ENCODE results near the gene GABRB2.
A peak's percentile ranks its signal among the peaks of the same experiment; 100 is the strongest.
"Not testable (repeated sequence)": the region's sequence is repeated elsewhere in the genome, so short reads cannot be mapped to it uniquely, and the experiment has no call there.

GABRB2 gene

DNA sequence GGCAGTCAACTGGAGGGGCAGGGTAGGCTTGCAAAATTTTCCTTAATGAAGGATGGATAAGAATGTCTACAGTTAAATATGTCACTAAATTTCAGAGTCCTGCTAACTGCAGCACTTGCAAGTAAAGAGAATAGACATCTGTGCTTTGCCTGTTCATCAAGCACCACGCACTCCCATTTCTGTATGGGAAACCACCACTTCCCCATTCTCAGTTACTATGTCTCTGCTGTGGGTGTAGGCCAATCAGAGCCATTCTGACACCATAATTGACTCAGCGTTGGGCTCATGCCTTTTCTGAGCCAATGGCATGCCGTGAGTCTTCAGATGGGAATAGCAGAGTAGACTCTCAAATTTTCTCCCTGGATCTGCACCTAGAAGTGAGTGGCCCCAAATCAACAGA is 247.5 kb downstream of the GABRB2 start:
- H3K4me3 ChIP-seq (ENCODE audit: low read depth, low read length): no peak overlapping the region
- TF ChIP-seq, protein P1, sequence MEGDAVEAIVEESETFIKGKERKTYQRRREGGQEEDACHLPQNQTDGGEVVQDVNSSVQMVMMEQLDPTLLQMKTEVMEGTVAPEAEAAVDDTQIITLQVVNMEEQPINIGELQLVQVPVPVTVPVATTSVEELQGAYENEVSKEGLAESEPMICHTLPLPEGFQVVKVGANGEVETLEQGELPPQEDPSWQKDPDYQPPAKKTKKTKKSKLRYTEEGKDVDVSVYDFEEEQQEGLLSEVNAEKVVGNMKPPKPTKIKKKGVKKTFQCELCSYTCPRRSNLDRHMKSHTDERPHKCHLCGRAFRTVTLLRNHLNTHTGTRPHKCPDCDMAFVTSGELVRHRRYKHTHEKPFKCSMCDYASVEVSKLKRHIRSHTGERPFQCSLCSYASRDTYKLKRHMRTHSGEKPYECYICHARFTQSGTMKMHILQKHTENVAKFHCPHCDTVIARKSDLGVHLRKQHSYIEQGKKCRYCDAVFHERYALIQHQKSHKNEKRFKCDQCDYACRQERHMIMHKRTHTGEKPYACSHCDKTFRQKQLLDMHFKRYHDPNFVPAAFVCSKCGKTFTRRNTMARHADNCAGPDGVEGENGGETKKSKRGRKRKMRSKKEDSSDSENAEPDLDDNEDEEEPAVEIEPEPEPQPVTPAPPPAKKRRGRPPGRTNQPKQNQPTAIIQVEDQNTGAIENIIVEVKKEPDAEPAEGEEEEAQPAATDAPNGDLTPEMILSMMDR (IDR thresholded peaks at IDR 0.05; ENCODE audit: borderline replicate concordance, insufficient read depth, low read depth, low read length): no peak

DNA sequence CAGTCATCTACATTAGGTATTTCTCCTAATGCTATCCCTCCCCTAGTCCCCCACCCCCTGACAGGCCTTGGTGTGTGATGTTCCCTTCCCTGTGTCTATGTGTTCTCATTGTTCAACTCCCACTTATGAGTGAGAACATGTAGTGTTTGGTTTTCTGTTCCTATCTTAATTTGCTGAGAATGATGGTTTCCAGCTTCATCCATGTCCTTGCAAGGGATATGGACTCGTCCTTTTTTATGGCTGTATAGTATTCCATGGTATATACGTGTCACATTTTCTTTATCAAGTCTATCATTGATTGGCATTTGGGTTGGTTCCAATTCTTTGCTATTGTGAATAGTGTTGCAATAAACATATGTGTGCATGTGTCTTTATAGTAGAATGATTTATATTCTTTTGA is 249.1 kb downstream of the GABRB2 start:
- H3K4me3 ChIP-seq (ENCODE audit: low read depth, low read length): not testable (repeated sequence)

DNA sequence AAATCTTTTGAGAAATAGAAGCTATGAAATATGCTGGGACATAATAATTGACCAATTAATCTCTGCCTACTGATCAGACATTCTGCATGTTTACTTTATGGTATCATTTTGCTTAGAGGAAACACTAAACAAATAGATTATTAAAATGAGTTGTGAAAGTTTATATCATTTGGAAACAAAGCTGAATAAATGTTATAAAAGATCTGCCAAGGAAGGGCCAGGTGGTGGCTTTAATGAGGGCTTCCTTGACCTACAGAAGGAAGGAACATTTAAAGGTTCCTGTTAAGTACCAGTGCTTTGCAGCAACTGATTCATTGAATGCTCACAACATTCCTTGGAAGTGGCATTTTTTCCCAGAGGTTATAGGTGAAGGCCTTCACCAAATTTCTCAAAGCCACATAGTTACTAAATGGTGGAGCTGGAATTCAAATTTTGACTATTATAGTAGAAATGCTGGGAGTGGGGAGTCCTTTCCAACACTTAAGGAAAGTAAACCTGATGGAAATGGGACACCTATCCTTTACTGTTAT is 250.7 kb downstream of the GABRB2 start:
- H3K4me3 ChIP-seq (ENCODE audit: low read depth, low read length): no peak overlapping the region
- TF ChIP-seq, protein P1 (IDR thresholded peaks at IDR 0.05; ENCODE audit: borderline replicate concordance, insufficient read depth, low read depth, low read length): no peak

DNA sequence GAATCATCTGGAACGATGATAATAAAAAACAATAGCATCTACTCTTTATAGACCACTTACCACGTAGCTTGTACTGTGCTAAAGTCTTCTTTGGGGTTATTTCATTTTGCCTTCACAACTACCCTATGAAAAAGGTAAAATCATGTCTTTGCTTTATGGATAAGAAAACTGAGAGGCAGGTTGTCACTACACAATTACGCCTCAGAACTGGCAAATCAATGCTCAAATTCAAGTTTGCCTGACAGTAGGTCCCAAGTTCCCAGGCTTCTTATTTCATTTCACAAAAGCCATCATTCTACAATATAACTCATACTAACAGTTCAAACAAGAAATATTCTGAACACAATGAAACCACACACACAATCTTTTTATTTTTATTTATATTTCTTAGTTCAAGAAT is 258.5 kb downstream of the GABRB2 start:
- TF ChIP-seq, protein P1 (IDR thresholded peaks at IDR 0.05; ENCODE audit: borderline replicate concordance, insufficient read depth, low read depth, low read length): no peak
- no peak overlapping the region for H3K4me3 ChIP-seq (ENCODE audit: low read depth, low read length)

DNA sequence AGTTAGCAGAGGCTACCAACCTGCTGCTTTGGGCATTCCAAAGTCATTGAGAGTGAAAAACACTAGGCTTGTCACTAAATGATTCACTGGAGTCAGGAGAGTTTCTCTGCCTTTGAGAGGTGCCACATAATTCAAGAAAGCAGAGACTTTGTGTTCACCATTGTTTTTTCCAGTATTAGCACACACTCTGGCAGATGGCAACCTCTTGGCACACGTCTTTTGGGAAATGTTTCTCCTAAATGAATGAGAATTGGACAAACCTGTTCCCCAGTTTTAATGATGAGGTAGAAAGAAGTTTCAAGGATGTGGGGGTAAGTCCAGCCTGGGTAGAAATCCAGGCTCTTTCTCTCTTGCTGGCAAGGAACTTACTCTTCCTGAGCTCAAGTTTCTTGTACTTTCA is 259.1 kb downstream of the GABRB2 start:
- TF ChIP-seq, protein P1 (IDR thresholded peaks at IDR 0.05; ENCODE audit: borderline replicate concordance, insufficient read depth, low read depth, low read length): no peak
- no peak overlapping the region for H3K4me3 ChIP-seq (ENCODE audit: low read depth, low read length)

DNA sequence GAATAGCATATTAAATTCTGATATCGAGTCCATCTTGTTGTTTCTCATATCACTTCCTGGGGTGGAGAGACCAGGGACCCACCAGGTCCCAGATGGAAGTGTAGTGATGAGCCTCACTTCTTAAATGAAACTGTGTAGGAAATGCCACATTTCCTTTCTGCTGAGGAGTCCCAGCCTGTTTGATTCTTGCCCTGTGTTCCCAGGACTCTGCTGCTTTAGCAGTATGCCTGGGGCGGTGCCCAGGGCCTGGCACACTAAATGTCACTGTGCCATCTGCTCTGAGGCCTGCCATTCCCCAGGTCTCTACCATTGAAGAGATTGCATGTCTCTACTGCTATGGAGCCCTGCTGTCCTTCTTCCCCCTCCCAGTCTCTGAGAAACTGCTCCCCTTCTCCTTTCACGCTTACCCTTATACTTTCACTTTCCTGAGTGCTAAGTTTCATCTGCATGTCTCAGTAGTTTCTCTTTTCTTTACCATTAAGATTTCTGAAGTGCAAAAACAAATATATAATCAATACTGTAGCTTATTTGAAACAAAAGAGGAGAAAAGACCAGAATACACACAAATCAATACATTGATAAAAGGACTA is 260.4 kb downstream of the GABRB2 start:
- TF ChIP-seq, protein P1 (IDR thresholded peaks at IDR 0.05; ENCODE audit: borderline replicate concordance, insufficient read depth, low read depth, low read length): no peak
- peak overlapping the region; percentile 18 for H3K4me3 ChIP-seq (ENCODE audit: low read depth, low read length)

DNA sequence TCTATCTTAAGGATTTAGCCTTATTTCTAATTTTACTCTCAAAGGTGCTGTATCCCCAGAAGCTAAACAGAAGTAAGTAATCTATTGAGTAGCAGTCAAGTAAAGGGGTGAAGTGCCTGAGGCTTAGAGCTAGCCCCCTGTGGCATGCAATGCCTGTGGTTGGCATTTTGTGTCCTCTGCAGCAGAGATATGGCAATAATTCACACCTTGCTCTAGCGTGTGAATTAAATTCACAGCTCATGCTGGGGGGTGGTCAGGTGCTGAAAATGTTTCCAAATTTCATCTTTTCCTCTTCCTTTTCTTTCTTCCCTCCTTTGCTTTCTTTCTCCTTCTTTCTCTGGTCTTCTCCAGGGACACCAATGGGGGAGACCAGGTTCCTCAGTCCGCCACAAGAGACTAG is 262.1 kb downstream of the GABRB2 start:
- H3K4me3 ChIP-seq (ENCODE audit: low read depth, low read length): no peak overlapping the region
- TF ChIP-seq, protein P1 (IDR thresholded peaks at IDR 0.05; ENCODE audit: borderline replicate concordance, insufficient read depth, low read depth, low read length): no peak

All from GM12875 (cell line).